ENCODE measurements around the gene SPHKAP.
A peak's percentile ranks its signal among the peaks of the same experiment; 100 is the strongest.
"Not testable (repeated sequence)": the region's sequence is repeated elsewhere in the genome, so short reads cannot be mapped to it uniquely, and the experiment has no call there.

Gene SPHKAP

DNA sequence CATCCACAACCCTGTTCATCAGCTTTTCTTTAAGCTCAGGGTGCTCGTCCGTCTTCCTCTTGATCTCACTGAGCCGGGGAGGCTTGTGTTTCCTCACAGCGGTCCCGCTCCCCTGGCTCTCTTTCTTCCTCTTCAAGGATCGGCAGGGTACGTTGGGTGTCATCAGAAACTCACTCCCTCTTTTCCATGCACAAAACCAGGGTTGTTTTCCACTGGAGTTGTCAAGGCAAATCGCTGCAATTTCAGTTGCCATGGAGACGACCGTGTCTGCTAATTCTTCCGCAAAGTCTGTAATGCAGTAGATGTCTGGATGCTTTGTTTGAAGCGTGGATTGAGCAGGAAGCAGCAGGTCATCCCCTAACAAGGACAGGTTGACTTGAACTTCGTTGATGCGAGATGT lies 163.7 kb downstream of the SPHKAP start:
- peak; percentile 11 for DNase-seq

DNA sequence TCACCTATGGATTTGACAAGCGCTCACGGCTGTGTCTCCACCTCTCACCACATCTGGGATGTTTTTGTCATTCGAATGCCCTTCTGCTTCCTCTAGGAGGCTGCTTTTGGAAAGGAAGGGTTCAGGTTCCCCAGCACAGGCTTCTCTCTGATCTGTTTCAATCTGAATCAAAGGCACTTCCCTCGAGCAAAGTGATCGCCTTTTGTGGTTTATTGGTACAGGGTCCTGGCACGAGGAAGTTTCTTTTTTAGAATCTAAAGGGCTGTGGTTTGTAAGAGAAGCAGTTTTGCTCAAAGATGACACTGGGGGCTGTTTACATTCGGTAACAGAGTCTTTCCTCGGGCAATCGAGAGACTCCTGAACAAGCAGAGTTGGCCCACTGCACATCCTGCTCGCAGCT lies 165.1 kb downstream of the SPHKAP start:
- no peak for DNase-seq

DNA sequence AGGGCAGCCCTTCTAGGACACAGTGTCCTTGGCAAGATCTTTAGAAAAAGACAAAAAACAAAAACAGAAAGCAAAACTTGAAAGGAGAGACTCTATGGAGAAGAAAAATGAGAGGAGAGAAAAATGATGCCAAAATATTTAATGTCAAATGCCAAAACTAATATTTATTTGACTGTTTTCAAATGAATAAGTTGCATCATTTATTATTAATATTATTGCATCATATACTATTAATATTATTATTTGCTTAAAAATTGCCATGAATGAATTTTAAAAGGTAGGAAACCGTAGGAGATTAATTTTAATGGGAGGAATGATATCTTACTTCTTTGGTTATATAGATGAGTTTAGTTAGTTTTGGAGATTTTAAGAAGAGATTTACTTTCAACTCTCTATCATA lies 165.7 kb downstream of the SPHKAP start:
- no peak for DNase-seq

DNA sequence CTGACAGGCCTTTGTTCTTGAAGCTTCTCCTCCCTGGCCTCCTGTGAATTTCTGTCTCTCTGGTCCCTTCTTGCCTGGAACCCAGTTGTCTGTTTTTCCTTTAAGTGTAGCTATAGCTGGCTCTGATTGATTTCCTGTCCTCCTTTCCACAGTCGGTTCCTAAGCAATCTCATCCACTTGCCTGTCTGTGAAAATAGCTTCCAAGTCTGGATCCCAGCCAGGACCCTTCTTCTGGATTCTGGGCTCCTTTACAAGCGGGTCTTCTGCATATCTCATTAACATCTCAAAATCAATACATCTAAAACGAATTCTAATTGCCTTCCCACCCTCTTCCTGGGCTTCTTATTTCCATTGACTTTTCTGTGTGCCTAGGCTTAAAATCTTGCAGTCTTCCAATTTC lies 185.1 kb downstream of the SPHKAP start:
- DNase-seq = no peak

DNA sequence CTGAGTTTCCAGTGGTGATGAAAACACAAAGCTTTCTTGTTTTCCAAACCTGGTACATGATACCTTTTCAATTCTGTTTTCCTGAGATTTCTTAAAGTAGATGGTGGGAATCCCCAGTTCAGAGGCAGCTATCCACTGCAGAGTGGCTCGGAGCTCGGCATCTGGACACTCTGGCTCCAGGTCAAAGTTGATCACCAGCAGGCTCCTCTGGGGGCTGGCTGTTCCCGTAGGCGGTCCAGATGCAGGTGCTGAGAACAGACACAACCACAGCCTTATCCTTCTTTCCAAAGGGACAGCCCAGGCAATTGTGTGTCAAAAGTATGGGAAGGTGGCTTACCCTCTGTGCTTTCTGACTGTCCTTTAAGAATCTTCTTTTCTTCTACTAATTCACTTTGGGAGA lies 190.6 kb downstream of the SPHKAP start:
- no peak for DNase-seq

DNA sequence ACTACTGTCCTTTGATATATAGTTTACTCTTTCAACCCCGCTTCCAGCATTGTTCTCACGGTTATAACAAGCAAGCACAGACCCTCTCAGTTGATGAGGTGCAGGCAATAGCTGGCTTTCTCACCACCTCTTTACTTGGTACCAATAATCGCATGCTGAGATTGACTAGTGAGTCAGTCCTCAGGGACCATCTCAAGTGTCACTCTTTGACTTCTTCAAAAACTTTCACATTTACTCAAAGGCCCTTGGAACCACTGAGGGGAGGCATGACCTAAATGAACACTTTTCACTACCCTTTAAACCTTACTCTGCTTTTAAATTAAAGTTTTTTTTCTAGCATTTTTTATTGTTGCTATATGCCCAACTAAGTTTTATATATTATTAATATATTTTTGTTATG lies 208.2 kb downstream of the SPHKAP start:
- DNase-seq = no peak

DNA sequence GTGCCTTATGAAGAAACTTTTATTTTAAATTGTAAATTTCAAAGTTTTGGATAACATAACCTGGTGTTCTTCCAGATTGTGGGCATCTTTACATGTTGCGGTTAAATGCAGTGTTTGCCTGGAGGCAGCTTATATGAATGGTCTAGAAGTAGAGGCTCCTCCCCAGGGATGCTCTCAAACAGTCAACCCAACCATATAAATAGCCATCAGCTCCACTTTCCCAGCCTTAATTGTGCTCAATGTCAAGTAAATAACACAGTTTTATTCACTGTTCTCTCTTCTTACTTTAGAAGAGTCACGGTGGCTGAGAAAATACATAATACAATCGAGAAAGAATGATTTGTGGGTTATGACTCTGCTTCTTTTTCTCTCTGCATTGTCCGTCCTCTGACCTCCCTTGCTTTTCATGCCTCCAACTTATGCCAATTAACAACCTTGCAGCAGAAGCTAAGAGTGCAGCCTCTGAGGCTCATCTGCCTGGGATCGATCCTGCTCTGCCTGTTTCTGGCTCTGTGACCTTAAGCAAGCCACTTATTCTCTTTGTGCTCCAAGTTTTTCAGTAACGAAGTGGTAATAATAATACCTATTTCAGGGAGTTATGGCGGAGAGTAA lies 209.8 kb downstream of the SPHKAP start:
- DNase-seq = no peak

DNA sequence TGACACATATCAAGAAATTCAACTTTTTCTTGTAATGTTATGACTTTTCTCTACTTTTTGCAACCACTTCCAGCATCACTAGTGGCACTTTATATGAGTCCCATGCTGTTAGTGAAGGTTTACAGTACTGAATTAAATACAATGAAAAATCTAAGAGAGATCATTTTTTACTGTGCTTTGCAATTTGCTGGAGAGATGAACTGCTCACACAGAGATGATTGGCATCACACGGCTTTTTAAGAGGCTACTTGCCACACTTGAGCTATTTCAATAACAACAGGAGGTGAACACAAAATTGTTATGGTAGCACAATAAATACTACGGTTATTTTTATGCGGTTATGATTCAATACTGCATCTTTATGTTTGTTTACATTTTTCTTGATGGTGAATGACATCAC lies 221.2 kb downstream of the SPHKAP start:
- no peak for DNase-seq

DNA sequence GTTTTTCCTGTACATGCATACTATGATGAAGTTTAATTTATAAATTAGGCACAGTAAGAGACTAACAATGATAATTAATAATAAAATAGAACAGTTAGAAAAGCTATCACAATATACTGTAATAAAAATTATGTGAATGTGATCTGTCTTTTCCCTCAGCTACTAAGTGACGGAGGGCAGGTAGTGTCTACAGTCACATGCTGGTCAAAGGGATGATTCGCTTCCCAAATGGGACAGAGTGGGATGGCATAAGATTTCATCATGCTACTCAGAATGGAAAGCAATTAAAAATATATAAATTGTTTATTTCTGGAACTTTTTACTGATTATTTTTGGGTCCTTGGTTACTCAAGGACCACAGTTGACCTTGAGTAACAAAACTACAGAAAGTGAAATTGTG lies 238.5 kb downstream of the SPHKAP start:
- DNase-seq = no peak

DNA sequence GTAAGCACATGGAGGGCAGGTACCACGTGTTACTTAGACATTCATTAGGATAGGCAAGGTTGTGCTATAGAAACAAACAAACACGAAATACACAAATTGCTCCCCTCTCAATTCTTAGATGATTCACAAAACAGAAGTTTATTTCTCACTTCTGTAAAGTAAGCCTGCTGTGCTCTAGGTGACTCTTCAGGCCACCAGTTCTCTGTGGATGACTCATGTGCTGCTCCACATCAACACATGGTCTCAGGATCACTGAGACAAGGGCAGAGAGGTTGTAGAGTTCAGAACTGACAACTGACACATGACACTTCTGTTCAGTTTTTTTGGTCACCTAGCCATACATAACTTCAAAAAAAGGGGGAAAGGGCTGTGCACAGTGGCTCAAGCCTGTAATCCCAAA lies 239.5 kb downstream of the SPHKAP start:
- DNase-seq = no peak

DNA sequence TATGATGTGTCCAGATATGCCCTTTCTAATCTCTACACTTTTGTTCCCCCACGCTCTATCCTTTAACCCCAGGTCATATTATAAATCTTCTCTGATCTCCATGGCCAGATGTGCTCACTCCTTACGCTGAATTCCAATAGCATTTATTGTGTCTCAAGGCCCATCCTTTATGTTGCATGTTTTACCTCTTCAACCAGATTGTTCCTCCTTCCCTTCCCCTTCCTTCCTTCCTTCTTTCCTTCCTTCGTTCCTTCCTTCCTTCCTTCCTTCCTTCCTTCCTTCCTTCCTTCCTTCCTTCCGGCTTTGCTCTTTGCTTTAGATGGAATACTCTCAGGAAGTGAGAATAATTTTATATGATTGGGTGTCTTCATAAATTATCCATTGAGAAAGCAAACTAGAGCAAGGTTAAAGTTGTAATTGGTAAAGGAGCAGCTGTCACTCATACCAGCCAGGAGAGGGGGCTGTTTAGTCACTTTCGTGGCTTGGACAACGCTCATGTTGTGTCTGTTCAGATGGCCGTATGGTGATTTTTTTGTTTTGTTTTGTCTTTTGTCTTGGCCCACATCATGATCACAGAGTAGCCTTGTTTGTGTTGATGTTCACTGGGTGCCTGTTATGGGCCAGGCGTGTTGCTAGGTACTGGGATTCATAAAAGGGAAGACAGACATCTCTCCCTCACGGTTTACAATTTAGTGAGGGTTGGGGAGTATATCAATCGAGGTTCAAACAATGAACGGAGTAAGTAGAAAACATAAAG lies 242.0 kb downstream of the SPHKAP start:
- DNase-seq = peak; percentile 44

DNA sequence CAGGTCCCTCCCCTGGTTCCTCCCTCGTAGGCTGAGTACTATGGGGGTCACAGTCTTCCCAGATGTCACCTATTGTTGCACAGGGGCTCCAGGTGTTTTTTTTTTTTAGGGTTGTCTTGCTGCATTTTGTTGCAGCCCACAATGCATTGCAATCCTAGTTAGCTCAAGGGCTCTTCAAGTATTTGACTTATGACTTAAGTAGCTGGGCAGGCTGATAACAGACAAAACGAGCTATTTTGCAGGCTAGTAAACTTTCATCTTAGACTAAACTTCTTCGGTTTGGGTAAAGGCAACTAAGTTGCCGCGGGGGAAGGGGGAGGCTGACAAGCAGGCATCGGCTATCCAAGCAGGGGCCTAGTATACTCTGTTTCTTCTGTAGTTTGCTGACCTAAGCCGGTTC lies 245.2 kb downstream of the SPHKAP start:
- not testable (repeated sequence) for DNase-seq

DNA sequence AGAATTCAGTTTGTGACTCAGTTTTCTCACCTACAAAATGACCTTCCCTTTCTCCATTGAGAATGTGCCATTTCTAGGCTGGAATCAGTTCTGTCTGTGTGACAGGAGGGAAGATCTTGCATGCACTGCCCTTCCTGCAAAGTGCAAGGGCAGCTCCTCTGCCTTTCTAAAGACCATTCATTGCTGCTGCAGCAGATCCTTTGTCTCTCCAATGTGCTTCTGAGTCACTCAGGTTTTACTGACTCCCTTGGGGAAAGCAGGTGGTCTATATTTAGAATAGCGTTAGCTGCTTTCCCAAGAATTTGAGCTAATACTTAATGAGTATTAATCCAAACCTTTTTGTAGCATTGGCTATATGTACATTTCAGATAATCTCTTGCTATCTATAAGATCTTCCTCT lies 247.6 kb downstream of the SPHKAP start:
- DNase-seq = no peak

DNA sequence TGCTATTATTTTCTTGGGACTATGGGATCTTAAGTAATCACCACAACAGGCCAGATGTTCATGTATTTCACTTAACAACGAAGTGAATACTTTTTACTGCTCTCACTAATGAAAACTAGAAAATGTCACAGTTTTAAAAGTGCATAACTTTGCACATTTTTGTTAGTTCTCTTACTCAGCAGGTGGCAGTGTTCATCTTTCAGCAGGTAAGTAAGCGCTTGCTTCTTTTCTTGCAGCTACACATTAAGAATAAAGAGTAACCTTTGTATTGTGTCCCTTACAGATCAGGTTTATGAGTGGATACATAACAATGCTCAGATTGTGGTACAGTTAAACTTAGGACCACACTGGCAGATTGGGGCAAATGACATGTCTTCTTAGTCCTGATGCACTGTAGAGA lies 249.1 kb downstream of the SPHKAP start:
- DNase-seq = no peak

DNA sequence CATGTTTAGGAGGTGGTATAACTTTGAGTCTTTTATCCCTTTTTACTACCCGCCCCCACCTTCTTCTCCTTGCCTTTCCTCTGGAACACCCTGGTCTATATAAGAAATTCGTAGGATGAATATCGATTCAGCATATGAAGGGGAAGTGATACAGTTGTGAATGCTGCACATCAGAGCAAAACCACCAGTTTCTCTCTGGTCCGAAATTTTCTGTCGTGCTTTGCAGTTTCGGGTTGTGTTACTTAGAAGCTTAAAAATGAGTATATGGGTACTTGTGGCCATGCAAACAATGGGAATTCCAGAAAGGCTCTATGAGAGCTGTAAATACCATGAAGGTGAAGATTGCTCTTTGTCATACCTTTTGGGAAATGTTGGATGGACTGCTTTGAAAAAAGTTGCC lies 249.5 kb downstream of the SPHKAP start:
- no peak for DNase-seq

All from NCI-H1694 treated with DMSO at 0.1 percent for 48 hours (cell line).